ENCODE measurements around the gene ASB11. TPM values are rescaled to one million over a fixed set of nuclear protein-coding genes. Genes with fewer than 3 reads are reported as not detected.

Gene ASB11, protein sequence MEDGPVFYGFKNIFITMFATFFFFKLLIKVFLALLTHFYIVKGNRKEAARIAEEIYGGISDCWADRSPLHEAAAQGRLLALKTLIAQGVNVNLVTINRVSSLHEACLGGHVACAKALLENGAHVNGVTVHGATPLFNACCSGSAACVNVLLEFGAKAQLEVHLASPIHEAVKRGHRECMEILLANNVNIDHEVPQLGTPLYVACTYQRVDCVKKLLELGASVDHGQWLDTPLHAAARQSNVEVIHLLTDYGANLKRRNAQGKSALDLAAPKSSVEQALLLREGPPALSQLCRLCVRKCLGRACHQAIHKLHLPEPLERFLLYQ
- total RNA-seq, result not detected in 2 replicates

DNA sequence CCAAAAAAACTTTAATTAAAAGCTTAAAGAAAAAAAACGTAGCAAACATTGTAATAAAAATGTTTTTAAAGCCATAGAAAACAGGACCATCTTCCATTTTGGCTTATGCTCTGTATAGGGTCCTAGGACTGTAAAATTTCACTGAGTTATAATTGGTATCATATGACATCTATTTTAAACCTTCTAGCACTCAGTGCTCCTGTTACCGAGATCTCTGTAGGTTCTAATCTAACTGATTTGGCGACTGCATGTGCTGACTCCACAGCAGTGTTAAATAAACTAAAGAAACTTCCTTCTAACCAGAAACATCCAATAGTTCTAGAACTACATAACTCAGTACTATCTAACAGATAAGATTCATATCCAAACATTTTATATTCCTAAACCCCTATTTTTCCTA is at the start of gene ASB11:
Gene ASB11, minus strand, starts transcription at position 132 of the 400 bp plus-strand sequence. Its CDS starts 35 bp downstream, at position 97.

DNA sequence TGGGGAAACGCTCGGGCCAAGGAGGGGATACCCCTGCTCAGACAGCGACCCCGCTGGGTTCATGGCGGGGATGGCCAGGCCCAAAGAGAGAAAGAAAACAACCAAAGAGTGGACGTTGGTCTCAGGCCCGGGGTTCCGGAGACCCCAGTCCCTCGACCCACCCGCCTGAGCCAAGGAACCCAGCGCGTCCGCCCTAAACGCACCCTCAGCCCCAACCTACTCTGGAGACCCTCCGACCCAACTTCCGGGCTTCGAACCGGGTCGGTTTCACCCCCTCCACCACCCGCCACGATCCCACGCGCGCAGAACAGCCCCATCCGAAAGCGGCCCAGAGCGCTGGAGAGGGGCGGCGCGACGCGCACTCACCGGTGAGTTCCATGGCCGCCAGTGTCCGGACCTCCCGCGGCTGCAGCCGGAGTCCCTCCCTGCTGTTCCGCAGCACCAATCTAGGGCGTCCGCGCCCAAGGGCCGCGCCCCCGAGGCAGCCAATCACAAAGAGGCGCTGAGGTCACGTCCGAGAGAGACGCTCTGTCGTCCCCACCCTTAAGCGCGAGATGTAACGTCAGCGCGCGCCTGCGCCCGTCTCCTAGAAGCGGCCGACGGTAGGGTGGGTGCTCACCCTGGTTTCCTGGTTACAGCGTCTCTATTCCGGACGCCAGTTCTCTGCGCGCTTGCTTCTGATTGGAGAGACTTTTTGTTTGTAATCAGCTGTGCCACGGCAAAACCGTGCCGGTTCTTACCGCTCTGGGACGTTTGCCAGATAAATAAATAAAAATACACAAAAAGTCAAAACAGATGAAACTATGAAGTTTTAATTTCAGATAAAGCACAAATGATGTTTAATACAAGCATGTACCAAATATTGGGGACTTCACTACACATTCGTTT is 19.9 kb upstream of the ASB11 start, which contains the start of gene PIGA:
Gene PIGA, minus strand, starts transcription at position 389 of the 888 bp plus-strand sequence. CDS start 3,593 bp downstream, outside the sequence.

DNA sequence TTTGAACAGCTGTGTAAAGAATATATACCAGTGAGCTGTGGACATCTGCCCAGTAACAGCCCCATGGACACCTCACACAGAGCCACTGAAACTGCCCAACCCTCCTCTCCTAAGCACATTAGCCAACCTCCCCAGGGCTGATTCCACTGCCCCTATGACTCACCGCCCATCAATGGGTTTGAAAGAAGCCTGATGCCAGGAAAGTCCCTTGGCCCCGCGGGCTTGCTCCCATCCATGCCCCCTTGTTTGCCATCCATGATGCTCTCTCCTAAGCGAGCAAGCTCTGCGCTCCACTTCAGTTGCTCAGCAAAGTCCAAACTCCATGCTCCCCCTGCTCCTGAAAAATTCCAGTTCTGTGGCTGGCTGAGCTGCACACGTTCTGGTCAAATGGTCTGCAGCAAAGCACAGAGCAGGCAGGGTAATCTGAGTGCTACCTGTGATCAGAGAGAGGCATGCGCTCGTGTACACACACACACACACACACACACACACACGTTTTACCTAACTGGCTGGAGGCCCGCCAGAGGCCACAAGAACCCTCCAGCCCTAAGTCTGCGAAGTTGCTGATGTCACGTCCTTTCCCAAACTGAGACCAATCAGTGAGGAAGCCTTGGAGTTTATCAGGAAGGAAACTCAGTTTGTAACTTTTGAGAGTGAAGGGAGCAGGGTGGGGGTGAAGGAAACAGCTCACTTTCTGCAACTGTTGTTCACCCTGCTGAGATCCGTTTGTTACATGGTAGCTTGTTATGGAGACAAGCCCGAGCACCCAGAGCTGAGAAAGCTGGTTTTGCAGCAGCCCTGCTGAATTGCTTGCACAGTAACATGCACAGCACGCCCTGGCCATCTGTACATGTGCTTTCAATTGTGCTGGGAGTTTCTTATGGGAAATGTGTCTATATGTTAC is 45.6 kb downstream of the ASB11 start, which contains the start of gene ASB9:
Gene ASB9, minus strand, starts transcription at position 466 of the 904 bp plus-strand sequence. Its CDS starts 209 bp downstream, at position 257.

Other genes starting within 250 kb of the ASB11 start
- gene ASB9, start 45.6 kb downstream of the ASB11 start, total RNA-seq, result 0.65 and 2.0 TPM in 2 replicates
- gene PIGA, start 19.9 kb upstream of the ASB11 start, total RNA-seq, result 19.2 and 21.9 TPM in 2 replicates
- gene VEGFD, start 68.8 kb upstream of the ASB11 start, total RNA-seq, result under 0.01 TPM in 1 of 2 replicates, not detected in the other
- gene PIR, start 177.7 kb upstream of the ASB11 start, total RNA-seq, result 2.0 and 2.5 TPM in 2 replicates
- not detected in 2 replicates for gene BMX, start 185.2 kb upstream of the ASB11 start, total RNA-seq

Measured in placental epithelial cell (primary cell).